ENCODE results near the gene PDK1. TPM values are rescaled to one million over a fixed set of nuclear protein-coding genes. Genes with fewer than 3 reads are reported as not detected.

PDK1 gene
- total RNA-seq, 1 experiment from 2014 or later: 11.7 TPM

- Histone ChIP-seq H3K36me3 (ENCODE audit: control insufficient read depth, insufficient read depth, low read length) (no peaks in the 10 kb centered on the region), H3K4me1 (ENCODE audit: control insufficient read depth, insufficient read depth, low read length) (no peaks in the 10 kb centered on the region), H3K4me3 (ENCODE audit: low read depth in 2 of 2, low read length in 2 of 2) (no peak overlapping the region), H3K27ac (ENCODE audit: low read length) (no peak overlapping the region), H3K27me3 (ENCODE audit: control insufficient read depth, insufficient read depth, low read length) (no peaks in the 10 kb centered on the region), H3K9me3 (ENCODE audit: control insufficient read depth, insufficient read depth, low read depth, low read length) (peaks cover 8% of the 10 kb centered on the region; the same call in 1 of the 2 replicates)
- ATAC-seq (no peak), DNase-seq (ENCODE audit: low read depth, low spot score) (no peak)
- POLR2A ChIA-PET: no interaction called here
- in situ Hi-C loops (cut with HindIII; ENCODE audit: low pct_unique_long_range_greater_than_20kb, low sequenced_read_pairs): no loop called here
- intact Hi-C loops (cut with micrococcal nuclease; ENCODE audit: unreplicated experiment): no loop called here
- TF ChIP-seq CTCF (IDR thresholded peaks at IDR 0.05) (no peak), SIN3A (IDR thresholded peaks at IDR 0.05; ENCODE audit: borderline replicate concordance, insufficient read depth, low read depth, low read length) (no peak), TCF7L2 (IDR thresholded peaks at IDR 0.05; ENCODE audit: low read depth, low read length) (no peak), REST (IDR thresholded peaks at IDR 0.05; ENCODE audit: insufficient read depth in 1 of 2, low read depth in 2 of 2, low read length in 1 of 2) (no peak), POLR2AphosphoS5 (IDR thresholded peaks at IDR 0.05; ENCODE audit: low read depth, low read length) (no peak)
- BruUV-seq (replicated peaks): no TSS peak
- CTCF ChIA-PET: no interaction called here
These were observed 72.2 kb downstream of the PDK1 start for GRCh38 chr2:172628085-172628484.

- H3K27ac ChIP-seq (ENCODE audit: low read length): no peak overlapping the region
- ATAC-seq (no peak), DNase-seq (ENCODE audit: low read depth, low spot score) (no peak)
- intact Hi-C loops (cut with micrococcal nuclease; ENCODE audit: unreplicated experiment) (no loop called here), in situ Hi-C loops (cut with HindIII; ENCODE audit: low pct_unique_long_range_greater_than_20kb, low sequenced_read_pairs) (no loop called here)
- TF ChIP-seq TCF7L2 (IDR thresholded peaks at IDR 0.05; ENCODE audit: low read depth, low read length): no peak
- TF ChIP-seq REST (IDR thresholded peaks at IDR 0.05; ENCODE audit: insufficient read depth in 1 of 2, low read depth in 2 of 2, low read length in 1 of 2): no peak
- no peak for TF ChIP-seq POLR2AphosphoS5 (IDR thresholded peaks at IDR 0.05; ENCODE audit: low read depth, low read length)
- no peak for TF ChIP-seq SIN3A (IDR thresholded peaks at IDR 0.05; ENCODE audit: borderline replicate concordance, insufficient read depth, low read depth, low read length)
- no peak for TF ChIP-seq CTCF (IDR thresholded peaks at IDR 0.05)
- no peaks in the 10 kb centered on the region for H3K27me3 ChIP-seq (ENCODE audit: control insufficient read depth, insufficient read depth, low read length)
- H3K9me3 ChIP-seq (ENCODE audit: control insufficient read depth, insufficient read depth, low read depth, low read length): no peaks in the 10 kb centered on the region
- ChIA-PET POLR2A (no interaction called here), CTCF (no interaction called here)
- H3K4me1 ChIP-seq (ENCODE audit: control insufficient read depth, insufficient read depth, low read length): no peaks in the 10 kb centered on the region
- no peaks in the 10 kb centered on the region for H3K36me3 ChIP-seq (ENCODE audit: control insufficient read depth, insufficient read depth, low read length)
- BruUV-seq (replicated peaks): no TSS peak
- no peak overlapping the region for H3K4me3 ChIP-seq (ENCODE audit: low read depth in 2 of 2, low read length in 2 of 2)
These were observed 73.7 kb downstream of the PDK1 start for GRCh38 chr2:172629586-172629985.
